Transverse colon (tissue), 4 donors: ENCODE results near the gene ZNF624.

Experiments used
- POLR2A ChIP-seq: fragments of 450-650 bp; IDR thresholded peaks from one replicate; pipeline ENCODE4 v1.6.1; 2016; ENCODE audit warnings: antibody characterized with exemption, mild to moderate bottlenecking, moderate library complexity
- POLR2AphosphoS5 ChIP-seq, 3 donors: sonication (generic); formaldehyde crosslinking; IDR thresholded peaks; one replicate each; pipeline ENCODE4 v1.6.1; 2016; ENCODE audit warnings: antibody characterized with exemption in 3 of 3
- TF ChIP-seq, protein P1 (sequence below), 5 experiments: fragments of 200-600 bp in 3 of 5; fragments of 450-650 bp in 2 of 5; sonication (generic) in 3 of 5; IDR thresholded peaks; 1 replicate in 2 of 5; 2 replicates in 3 of 5; pipeline ENCODE4 v1.5.1; 2016 to 2017; ENCODE audit warnings: antibody characterized with exemption in 5 of 5, inconsistent platforms in 3 of 5, mild to moderate bottlenecking in 2 of 5, moderate library complexity in 1 of 5

DNA sequence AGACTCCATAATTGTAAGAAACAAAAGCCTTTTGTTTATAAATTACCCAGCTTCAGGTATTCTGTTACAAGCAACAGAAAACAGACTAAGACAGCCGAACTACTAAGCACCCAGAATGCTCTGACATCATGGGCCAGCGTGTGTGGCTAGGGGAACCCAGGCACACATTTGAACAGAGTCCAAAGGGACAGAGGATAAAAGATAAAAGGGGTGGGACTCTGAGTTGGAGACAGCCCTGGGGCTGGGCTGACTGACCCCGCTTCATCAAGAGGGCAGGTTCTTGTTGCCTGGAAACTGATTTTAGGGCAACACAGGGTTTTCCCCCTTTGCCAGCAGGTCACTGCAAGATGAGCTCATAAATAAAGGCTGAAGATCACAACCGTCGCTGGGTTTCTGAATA is 54.1 kb downstream of the ZNF624 start:
- no peak for TF ChIP-seq POLR2AphosphoS5 (IDR thresholded peaks at IDR 0.05)
- TF ChIP-seq, protein P1, sequence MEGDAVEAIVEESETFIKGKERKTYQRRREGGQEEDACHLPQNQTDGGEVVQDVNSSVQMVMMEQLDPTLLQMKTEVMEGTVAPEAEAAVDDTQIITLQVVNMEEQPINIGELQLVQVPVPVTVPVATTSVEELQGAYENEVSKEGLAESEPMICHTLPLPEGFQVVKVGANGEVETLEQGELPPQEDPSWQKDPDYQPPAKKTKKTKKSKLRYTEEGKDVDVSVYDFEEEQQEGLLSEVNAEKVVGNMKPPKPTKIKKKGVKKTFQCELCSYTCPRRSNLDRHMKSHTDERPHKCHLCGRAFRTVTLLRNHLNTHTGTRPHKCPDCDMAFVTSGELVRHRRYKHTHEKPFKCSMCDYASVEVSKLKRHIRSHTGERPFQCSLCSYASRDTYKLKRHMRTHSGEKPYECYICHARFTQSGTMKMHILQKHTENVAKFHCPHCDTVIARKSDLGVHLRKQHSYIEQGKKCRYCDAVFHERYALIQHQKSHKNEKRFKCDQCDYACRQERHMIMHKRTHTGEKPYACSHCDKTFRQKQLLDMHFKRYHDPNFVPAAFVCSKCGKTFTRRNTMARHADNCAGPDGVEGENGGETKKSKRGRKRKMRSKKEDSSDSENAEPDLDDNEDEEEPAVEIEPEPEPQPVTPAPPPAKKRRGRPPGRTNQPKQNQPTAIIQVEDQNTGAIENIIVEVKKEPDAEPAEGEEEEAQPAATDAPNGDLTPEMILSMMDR (IDR thresholded peaks at IDR 0.05) = no peak
- TF ChIP-seq POLR2A = no peak
